MM.1S (cell line): Measurements from ENCODE around the gene TDP2.

ENCODE experiments used
- EZH2 ChIP-seq: fragments of 300-600 bp; sonication (generic); optimal IDR thresholded peaks from 2 replicates; pipeline ENCODE3; 2017; ENCODE audit warnings: low read depth, mild to moderate bottlenecking, antibody characterized with exemption, low read length, mixed read lengths
- EZH2phosphoT487 ChIP-seq: fragments of 300-600 bp; sonication (generic); IDR thresholded peaks from 2 replicates; pipeline ENCODE4 v1.6.1; 2018; ENCODE audit warnings: antibody characterized with exemption, low read length
- TF ChIP-seq, protein P1 (sequence below): fragments of 300-600 bp; sonication (generic); IDR thresholded peaks from 2 replicates; pipeline ENCODE4 v1.5.1; 2016; ENCODE audit warnings: antibody characterized with exemption, low read length, mixed read lengths

DNA sequence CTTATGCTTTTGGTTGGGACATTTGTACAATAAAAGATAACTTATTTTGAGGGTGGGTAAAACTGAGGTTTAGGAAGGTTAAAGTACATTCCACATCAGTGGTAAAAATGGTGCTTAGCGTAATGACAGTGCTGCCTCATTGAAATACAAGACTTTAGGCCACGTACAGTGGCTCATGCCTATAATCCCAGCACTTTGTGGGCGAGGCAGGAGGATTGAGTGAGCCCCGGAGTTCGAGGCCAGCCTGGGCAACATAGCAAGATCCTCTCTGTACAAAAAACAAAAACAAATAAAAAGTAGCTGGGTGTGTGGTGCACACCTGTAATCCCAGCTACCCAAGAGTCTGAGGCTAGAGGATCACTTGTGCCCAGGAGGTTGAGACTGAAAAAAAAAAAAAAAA is 18.4 kb downstream of the TDP2 start:
- TF ChIP-seq, protein P1, sequence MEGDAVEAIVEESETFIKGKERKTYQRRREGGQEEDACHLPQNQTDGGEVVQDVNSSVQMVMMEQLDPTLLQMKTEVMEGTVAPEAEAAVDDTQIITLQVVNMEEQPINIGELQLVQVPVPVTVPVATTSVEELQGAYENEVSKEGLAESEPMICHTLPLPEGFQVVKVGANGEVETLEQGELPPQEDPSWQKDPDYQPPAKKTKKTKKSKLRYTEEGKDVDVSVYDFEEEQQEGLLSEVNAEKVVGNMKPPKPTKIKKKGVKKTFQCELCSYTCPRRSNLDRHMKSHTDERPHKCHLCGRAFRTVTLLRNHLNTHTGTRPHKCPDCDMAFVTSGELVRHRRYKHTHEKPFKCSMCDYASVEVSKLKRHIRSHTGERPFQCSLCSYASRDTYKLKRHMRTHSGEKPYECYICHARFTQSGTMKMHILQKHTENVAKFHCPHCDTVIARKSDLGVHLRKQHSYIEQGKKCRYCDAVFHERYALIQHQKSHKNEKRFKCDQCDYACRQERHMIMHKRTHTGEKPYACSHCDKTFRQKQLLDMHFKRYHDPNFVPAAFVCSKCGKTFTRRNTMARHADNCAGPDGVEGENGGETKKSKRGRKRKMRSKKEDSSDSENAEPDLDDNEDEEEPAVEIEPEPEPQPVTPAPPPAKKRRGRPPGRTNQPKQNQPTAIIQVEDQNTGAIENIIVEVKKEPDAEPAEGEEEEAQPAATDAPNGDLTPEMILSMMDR = no peak
- TF ChIP-seq EZH2 (no peak), EZH2phosphoT487 (no peak)
